Left lung (tissue), 10 donors: ENCODE data around the gene ZNF587B. TPM values are rescaled to one million over a fixed set of nuclear protein-coding genes. Genes with fewer than 3 reads are reported as not detected.
"Not testable (repeated sequence)": the region's sequence is repeated elsewhere in the genome, so short reads cannot be mapped to it uniquely, and the experiment has no call there.

Experiments
- ATAC-seq: fragments of 200-7000 bp; cut with Tn5 transposase; one replicate; pipeline ENCODE4 v1.9.1; 2020; ENCODE audit warnings: moderate library complexity
- DNase-seq, 4 donors: peaks; one replicate each; pipeline ENCODE4 v3.0.0-alpha.2; 2013 to 2020
- H3K27ac ChIP-seq, 2 donors: fragments of 200-600 bp; sonication (generic) in 1 of 2; one replicate each; pipeline versions ENCODE4 v1.5.0 to v1.8.0; 2020 to 2021
- H3K27me3 ChIP-seq, 2 donors: fragments of 200-600 bp; sonication (generic) in 1 of 2; one replicate each; pipeline versions ENCODE4 v1.5.0 to v1.8.0; 2020 to 2021
- H3K36me3 ChIP-seq, 2 donors: fragments of 200-600 bp; sonication (generic) in 1 of 2; one replicate each; pipeline versions ENCODE4 v1.5.0 to v1.8.0; 2020 to 2021
- H3K4me1 ChIP-seq, 2 donors: fragments of 200-600 bp; one replicate each; pipeline ENCODE4 v1.8.0; 2021
- H3K4me3 ChIP-seq, 2 donors: fragments of 200-600 bp; sonication (generic) in 1 of 2; one replicate each; pipeline versions ENCODE4 v1.5.0 to v1.8.0; 2020 to 2021; ENCODE audit warnings: mild to moderate bottlenecking in 1 of 2
- H3K9me3 ChIP-seq, 2 donors: fragments of 200-600 bp; sonication (generic) in 1 of 2; one replicate each; pipeline versions ENCODE4 v1.5.0 to v1.8.0; 2020 to 2021
- CTCF ChIP-seq, 2 donors: fragments of 200-600 bp; sonication (generic) in 1 of 2; IDR thresholded peaks; one replicate each; pipeline versions ENCODE4 v1.5.0 to v1.8.0; 2021; ENCODE audit warnings: antibody characterized with exemption in 2 of 2
- intact Hi-C, 2 donors: fragments of 100-400 bp; cut with DNase I; formaldehyde crosslinking; loops; one replicate each; pipeline versions ENCODE4 v1.11.2 to v1.14.2; 2022
- polyA plus RNA-seq, 6 donors: library from polyadenylated mRNA; unstranded; fragments of 120-200 nt; gene quantifications; one replicate each; pipeline ENCODE4 v1.2.1, GENCODE V29; 2013; ENCODE audit not compliant: insufficient read length in 6 of 6
- total RNA-seq, 2 donors: library from RNA; stranded (reverse); fragmentation: NEBNext Ultra II Directional; extraction: Animal tissue kit (Norgen Biotek cat#: 25700); gene quantifications; one replicate each; pipeline ENCODE4 v1.2.1, GENCODE V29; 2021
- donor health status: DM: no; HTN: yes; CAD: no.
- donor health status: DM: no; HTN: no; CAD: no.

The ZNF587B gene
- total and polyA plus RNA-seq, 8 donors, result 12.1 to 20.1 (median 14.1) TPM

- H3K4me3 ChIP-seq, result peak within 1 kb of the TSS; percentile 63 to 69
- no peaks in the 10 kb centered on the region for H3K27me3 ChIP-seq
- ATAC-seq (peak; percentile 95), DNase-seq (peak; percentile 76 to 88 (median 80))
- peak in 1 of 2 donors; percentile 29 for TF ChIP-seq CTCF (IDR thresholded peaks at IDR 0.05)
- H3K4me1 ChIP-seq, result peaks cover 0 to 12% of the 10 kb centered on the region in 2 donors
- intact Hi-C loops, result no loop called here
- H3K27ac ChIP-seq, result peak within 1 kb of the TSS; percentile 56 to 73
- H3K36me3 ChIP-seq, result peaks cover 0 to 31% of the 10 kb centered on the region in 2 donors
- peaks cover 0 to 25% of the 10 kb centered on the region in 2 donors for H3K9me3 ChIP-seq
These were observed 58.6 kb downstream of the ZNF587B start, which contains the start of gene ZNF814 for GRCh38 chr19:57888560-57889231. ZNF814 (minus strand) TSS chr19:57889037; CDS start chr19:57888802, 235 bp downstream.

GRCh38 chr19:57890706-57891105 lies 60.6 kb downstream of the ZNF587B start:
- ATAC-seq, H3K27me3 ChIP-seq, H3K4me3 ChIP-seq, DNase-seq, H3K27ac ChIP-seq, H3K9me3 ChIP-seq, intact Hi-C loops: not testable (repeated sequence)
- Histone ChIP-seq H3K4me1 (peaks cover 0 to 12% of the 10 kb centered on the region in 2 donors), H3K36me3 (peaks cover 0 to 11% of the 10 kb centered on the region in 2 donors)

Other genes with a start within 250 kb of the ZNF587B start
- 1 to 10 TPM; 4.4 to 4.7 TPM for gene ZIK1, start 246.2 kb upstream of the ZNF587B start, total RNA-seq
- 10 to 100 TPM; 15.0 to 23.4 (median 18.4) TPM for gene ZIK1, start 246.2 kb upstream of the ZNF587B start, polyA plus RNA-seq
- gene ZNF530, start 230.4 kb upstream of the ZNF587B start, total RNA-seq, result 1 to 10 TPM; 2.3 to 3.6 TPM
- 1 to 10 TPM; 5.8 to 7.6 (median 7.0) TPM for gene ZNF530, start 230.4 kb upstream of the ZNF587B start, polyA plus RNA-seq
- 10 to 100 TPM; 14.7 to 16.8 TPM for gene ZNF134, start 216.1 kb upstream of the ZNF587B start, total RNA-seq
- 10 to 100 TPM; 24.9 to 27.7 (median 26.3) TPM for gene ZNF134, start 216.1 kb upstream of the ZNF587B start, polyA plus RNA-seq
- 10 to 100 TPM; 12.5 to 15.8 TPM for gene ZNF211, start 197.1 kb upstream of the ZNF587B start, total RNA-seq
- 10 to 100 TPM; 37.0 to 49.4 (median 40.9) TPM for gene ZNF211, start 197.1 kb upstream of the ZNF587B start, polyA plus RNA-seq
- under 1 TPM in 1 of 2 donors, not detected in 1; 0.21 TPM for gene ZSCAN4, start 161.4 kb upstream of the ZNF587B start, total RNA-seq
- under 1 TPM; 0.08 to 0.23 (median 0.17) TPM for gene ZSCAN4, start 161.4 kb upstream of the ZNF587B start, polyA plus RNA-seq
- 1 to 10 TPM; 6.0 to 7.1 TPM for gene ZNF551, start 148.3 kb upstream of the ZNF587B start, total RNA-seq
- 10 to 100 TPM; 15.9 to 19.9 (median 18.5) TPM for gene ZNF551, start 148.3 kb upstream of the ZNF587B start, polyA plus RNA-seq
- gene ZNF154, start 121.1 kb upstream of the ZNF587B start, total RNA-seq, result 1 to 10 TPM; 7.0 to 8.3 TPM
- gene ZNF154, start 121.1 kb upstream of the ZNF587B start, polyA plus RNA-seq, result 10 to 100 TPM; 40.2 to 49.0 (median 43.2) TPM
- 1 to 10 TPM; 7.3 to 9.6 TPM for gene ZNF671, start 102.7 kb upstream of the ZNF587B start, total RNA-seq
- gene ZNF671, start 102.7 kb upstream of the ZNF587B start, polyA plus RNA-seq, result 10 to 100 TPM; 20.1 to 26.4 (median 24.6) TPM
- gene ZNF776, start 83.5 kb upstream of the ZNF587B start, total RNA-seq, result 10 to 100 TPM; 10.2 to 15.3 TPM
- gene ZNF776, start 83.5 kb upstream of the ZNF587B start, polyA plus RNA-seq, result 10 to 100 TPM; 35.4 to 45.8 (median 41.3) TPM
- 10 to 100 TPM; 13.2 to 15.3 TPM for gene ZNF586, start 60.6 kb upstream of the ZNF587B start, total RNA-seq
- gene ZNF586, start 60.6 kb upstream of the ZNF587B start, polyA plus RNA-seq, result 10 to 100 TPM; 28.7 to 38.1 (median 31.1) TPM
- 10 to 100 TPM; 11.2 to 15.7 TPM for gene ZNF552, start 15.4 kb upstream of the ZNF587B start, total RNA-seq
- 10 to 100 TPM; 15.2 to 21.4 (median 17.4) TPM for gene ZNF552, start 15.4 kb upstream of the ZNF587B start, polyA plus RNA-seq
- gene ZNF587, start 19.6 kb downstream of the ZNF587B start, total RNA-seq, result 10 to 100 TPM; 31.4 to 34.0 TPM
- gene ZNF587, start 19.6 kb downstream of the ZNF587B start, polyA plus RNA-seq, result 10 to 100 TPM; 33.6 to 38.8 (median 36.4) TPM
- gene ZNF814, start 58.7 kb downstream of the ZNF587B start, total RNA-seq, result 10 to 100 TPM; 10.7 to 21.0 TPM
- gene ZNF814, start 58.7 kb downstream of the ZNF587B start, polyA plus RNA-seq, result 10 to 100 TPM; 52.7 to 71.2 (median 65.2) TPM
- 10 to 100 TPM; 15.8 to 20.7 TPM for gene ZNF417, start 86.3 kb downstream of the ZNF587B start, total RNA-seq
- 10 to 100 TPM; 35.8 to 47.8 (median 42.0) TPM for gene ZNF417, start 86.3 kb downstream of the ZNF587B start, polyA plus RNA-seq
- gene ZNF418, start 105.1 kb downstream of the ZNF587B start, total RNA-seq, result 1 to 10 TPM; 8.0 to 9.4 TPM
- 10 to 100 TPM; 27.6 to 43.6 (median 37.0) TPM for gene ZNF418, start 105.1 kb downstream of the ZNF587B start, polyA plus RNA-seq
- 1 to 10 TPM; 3.9 to 4.2 TPM for gene ZNF256, start 117.4 kb downstream of the ZNF587B start, total RNA-seq
- 10 to 100 TPM in 5 of 6 donors, 1 to 10 TPM in 1; 8.5 to 12.1 (median 10.6) TPM for gene ZNF256, start 117.4 kb downstream of the ZNF587B start, polyA plus RNA-seq
- gene C19orf18, start 144.2 kb downstream of the ZNF587B start, total RNA-seq, result 1 to 10 TPM in 1 of 2 donors, under 1 TPM in 1; 0.55 to 1.6 TPM
- 1 to 10 TPM; 2.3 to 5.7 (median 3.9) TPM for gene C19orf18, start 144.2 kb downstream of the ZNF587B start, polyA plus RNA-seq
- 10 to 100 TPM; 11.4 to 13.3 TPM for gene ZNF606, start 172.5 kb downstream of the ZNF587B start, total RNA-seq
- gene ZNF606, start 172.5 kb downstream of the ZNF587B start, polyA plus RNA-seq, result 10 to 100 TPM; 28.9 to 34.6 (median 31.3) TPM
- gene ZSCAN1, start 203.7 kb downstream of the ZNF587B start, total RNA-seq, result under 1 TPM in 1 of 2 donors, not detected in 1; 0.47 TPM
- 1 to 10 TPM; 1.4 to 3.4 (median 2.4) TPM for gene ZSCAN1, start 203.7 kb downstream of the ZNF587B start, polyA plus RNA-seq
- 1 to 10 TPM; 3.3 to 4.9 TPM for gene ZNF135, start 229.0 kb downstream of the ZNF587B start, total RNA-seq
- 10 to 100 TPM; 22.3 to 32.6 (median 29.0) TPM for gene ZNF135, start 229.0 kb downstream of the ZNF587B start, polyA plus RNA-seq